SU-DHL-6 (cell line): Measurements from ENCODE around the gene PDZRN3.

Experiments
- EZH2phosphoT487 ChIP-seq: fragments of 200-600 bp; sonication (generic), shearing (Covaris generic); conservative IDR thresholded peaks from 2 replicates; pipeline ENCODE4 v1.6.1; 2018; ENCODE audit warnings: mild to moderate bottlenecking, antibody characterized with exemption, low read length, moderate library complexity, mixed read lengths
- TF ChIP-seq, protein P1 (sequence below): fragments of 200-600 bp; sonication (generic); IDR thresholded peaks from one replicate; pipeline ENCODE4 v1.5.1; 2017; ENCODE audit warnings: antibody characterized with exemption, mild to moderate bottlenecking, low read length, moderate library complexity; ENCODE audit not compliant: insufficient read depth, poor library complexity, severe bottlenecking

DNA sequence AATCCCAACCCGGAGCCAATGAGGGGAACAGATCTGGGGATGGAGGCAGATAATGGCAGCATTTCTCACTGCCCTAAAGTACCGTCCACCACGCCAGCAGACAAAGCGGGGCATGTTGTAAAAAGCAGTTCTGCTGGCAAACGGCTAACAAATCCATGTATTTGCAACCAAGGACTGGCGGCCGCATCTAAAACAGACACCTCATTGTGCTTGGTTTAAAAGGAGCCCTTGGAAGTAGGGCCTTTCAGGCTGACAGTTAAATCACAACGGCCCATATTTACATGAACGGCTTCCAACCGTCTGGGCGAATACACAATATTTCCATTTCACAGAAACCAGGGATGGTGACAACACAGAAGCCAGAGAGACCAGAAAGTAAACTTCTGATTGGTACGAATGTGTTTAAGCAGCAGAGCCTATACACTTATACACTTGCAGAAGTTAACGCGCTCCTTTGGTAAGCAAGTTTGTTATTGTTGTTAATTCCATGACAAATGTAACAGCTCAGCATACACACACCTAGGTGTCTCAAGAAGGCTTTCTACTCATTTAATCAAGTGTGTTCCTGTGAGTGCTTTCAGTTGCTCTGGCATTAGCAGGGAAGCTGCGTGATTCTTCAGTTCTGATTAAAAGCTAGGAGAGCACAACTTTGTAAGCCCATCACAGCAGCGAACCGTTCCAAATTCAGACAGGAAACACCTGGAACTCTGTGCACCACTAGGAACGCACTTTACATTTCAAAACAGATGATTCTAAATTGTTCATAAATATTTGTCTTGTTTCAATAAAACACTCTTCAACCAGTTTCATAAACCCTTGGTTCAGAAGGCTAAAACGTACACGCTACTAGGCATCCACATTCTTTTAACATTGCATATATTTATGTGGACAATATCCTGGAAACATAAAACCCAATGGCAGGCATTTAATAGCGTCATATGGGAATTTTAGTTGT, 112.9 kb downstream of the PDZRN3 start:
- TF ChIP-seq, protein P1, sequence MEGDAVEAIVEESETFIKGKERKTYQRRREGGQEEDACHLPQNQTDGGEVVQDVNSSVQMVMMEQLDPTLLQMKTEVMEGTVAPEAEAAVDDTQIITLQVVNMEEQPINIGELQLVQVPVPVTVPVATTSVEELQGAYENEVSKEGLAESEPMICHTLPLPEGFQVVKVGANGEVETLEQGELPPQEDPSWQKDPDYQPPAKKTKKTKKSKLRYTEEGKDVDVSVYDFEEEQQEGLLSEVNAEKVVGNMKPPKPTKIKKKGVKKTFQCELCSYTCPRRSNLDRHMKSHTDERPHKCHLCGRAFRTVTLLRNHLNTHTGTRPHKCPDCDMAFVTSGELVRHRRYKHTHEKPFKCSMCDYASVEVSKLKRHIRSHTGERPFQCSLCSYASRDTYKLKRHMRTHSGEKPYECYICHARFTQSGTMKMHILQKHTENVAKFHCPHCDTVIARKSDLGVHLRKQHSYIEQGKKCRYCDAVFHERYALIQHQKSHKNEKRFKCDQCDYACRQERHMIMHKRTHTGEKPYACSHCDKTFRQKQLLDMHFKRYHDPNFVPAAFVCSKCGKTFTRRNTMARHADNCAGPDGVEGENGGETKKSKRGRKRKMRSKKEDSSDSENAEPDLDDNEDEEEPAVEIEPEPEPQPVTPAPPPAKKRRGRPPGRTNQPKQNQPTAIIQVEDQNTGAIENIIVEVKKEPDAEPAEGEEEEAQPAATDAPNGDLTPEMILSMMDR = no peak
- no peak for TF ChIP-seq EZH2phosphoT487
